Endometrial microvascular endothelial cells (primary cell): ENCODE data around the gene ANKRD53. TPM values are rescaled to one million over a fixed set of nuclear protein-coding genes. Genes with fewer than 3 reads are reported as not detected.

Experiments
- in situ Hi-C: cut with HindIII; loops from 2 replicates; pipeline ENCODE4 v1.10.0; 2017; ENCODE audit warnings: low sequenced_read_pairs, low pct_unique_long_range_greater_than_20kb; ENCODE audit errors: inconsistent ontology term
- total RNA-seq: library from RNA; depleted of rRNA; stranded (reverse); fragments of >200 nt; gene quantifications from one replicate; pipeline ENCODE4 v1.2.3, GENCODE V29; 2015; ENCODE audit errors: inconsistent ontology term

The ANKRD53 gene
- total RNA-seq, 1 donor from 2014 or later: not detected

DNA sequence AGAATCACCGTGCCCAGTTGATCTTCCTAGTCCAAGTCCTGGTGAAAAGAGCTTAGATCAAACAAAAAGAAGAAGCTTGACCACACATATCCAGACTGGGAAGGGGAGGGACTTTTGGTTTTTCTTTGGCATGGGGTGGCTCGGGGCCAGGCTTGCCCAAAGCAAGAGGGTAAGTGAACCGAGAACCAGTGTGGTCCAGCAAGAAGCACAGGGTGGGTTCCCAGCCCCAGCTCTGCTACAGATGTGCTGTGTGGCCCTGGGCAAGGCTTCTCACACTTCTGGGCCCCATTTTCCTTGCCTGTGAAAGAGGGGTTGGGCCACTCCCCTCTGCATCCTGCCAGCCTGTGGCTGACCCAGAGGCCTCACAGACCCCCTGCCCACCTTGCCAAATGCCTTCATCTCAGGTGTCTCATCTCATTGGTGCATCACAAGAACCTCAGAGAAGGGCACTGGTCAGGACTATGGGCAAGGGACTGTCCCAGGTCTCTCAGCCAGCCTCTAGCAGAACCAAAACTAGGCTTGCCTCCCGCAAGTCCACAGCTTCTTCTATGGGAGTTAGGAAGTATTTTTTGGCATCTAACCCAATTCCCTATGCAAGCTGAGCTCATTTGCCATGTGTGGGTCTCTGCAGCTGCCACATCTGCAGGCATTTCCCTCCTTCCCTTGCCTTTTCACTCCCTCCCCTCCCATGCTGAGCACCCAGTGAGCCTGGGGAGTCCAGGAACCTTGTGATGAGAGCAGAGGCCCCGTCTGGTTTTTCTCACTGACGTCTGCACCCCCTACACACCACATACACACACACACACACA is 35.8 kb upstream of the ANKRD53 start:
- in situ Hi-C loops: no loop called here

DNA sequence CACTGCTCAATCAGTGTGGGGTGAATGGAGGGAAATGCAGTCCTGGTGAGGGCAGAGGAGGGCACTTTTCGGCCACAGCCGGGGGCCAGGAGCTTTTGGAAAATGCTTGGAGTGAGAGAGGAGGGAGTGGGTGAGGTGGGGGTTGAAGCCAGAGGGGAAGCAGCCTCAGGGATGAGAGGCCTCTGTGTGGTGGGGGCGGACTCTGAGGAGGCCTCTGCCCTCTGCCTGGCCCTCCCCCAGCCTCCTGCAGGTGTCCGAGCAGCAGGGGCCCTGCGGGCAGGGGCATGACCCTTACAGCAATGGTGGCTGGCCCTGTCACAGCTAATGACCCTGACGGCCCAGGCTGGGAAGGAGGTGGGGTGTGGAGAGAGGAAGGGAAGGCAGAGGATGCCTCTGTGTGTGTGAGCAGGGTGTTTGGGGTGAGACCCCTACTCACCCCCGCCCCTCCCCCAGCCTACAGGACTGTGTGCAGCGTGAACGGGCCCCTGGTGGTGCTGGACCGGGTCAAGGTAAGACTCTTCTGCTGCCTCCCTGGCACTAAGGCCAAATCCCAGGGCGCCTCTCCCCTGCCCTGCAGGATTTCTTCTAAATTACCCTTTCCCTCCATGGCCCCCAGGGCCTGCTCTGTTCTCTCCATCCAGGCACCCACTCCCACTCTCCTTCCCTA is 35.1 kb upstream of the ANKRD53 start:
- in situ Hi-C loops: no loop called here

DNA sequence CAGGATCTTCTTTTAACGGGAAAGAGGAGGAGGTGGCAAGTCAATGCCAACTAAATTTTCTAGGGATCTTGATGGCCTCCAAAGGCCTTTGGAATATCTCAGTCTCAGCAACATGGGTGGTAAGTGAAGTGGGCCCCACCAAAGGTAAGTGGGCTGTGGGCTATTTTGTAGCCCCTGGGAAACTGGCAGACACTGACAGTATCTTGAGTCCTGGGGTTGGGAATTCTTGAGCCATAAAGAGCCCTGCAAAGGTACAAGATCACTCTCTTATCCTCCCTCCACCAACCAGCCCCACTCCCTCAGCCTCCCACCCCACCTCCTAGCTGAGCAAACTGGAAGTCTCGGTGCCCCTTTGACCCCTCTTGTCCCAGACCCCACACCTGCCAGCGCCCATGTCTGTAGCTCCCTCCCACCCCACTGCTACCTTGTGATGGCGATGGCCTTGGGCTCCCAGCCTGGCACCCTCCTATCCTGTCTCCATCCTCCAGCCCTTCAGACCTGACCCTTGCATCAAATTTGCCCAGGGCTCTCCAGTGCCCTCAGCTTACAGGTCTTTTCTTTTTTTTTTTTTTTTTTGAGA is 34.2 kb upstream of the ANKRD53 start:
- in situ Hi-C loops: no loop called here

DNA sequence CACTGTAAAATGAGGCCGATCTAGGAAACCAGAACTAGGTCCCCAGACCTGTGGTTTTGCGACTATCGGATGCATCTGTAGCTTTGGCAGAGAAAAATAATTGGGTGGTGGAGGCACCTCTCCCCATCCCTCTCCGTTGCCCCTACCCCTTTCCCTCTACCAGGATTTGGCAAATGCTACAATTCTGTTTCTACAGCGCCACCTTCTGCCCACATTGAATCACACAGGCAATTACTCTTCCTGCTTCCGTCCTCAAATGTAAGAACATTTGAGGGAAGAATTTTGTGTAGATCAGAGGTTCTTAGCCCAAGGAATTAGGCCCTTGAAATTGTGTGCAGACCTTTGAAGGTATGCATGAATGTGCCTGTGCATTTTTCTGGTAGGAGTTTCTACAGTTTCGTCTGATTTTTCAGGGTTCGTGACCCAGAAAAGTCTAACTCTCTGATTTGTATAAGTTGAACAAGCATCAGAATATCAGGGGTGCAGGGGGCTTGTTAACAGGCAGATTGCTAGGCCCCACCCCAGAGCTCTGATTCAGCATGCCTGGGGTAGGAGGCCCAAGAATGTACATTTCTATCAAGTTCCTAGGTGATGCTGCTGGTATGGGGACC is 31.5 kb upstream of the ANKRD53 start:
- in situ Hi-C loops: no loop called here

DNA sequence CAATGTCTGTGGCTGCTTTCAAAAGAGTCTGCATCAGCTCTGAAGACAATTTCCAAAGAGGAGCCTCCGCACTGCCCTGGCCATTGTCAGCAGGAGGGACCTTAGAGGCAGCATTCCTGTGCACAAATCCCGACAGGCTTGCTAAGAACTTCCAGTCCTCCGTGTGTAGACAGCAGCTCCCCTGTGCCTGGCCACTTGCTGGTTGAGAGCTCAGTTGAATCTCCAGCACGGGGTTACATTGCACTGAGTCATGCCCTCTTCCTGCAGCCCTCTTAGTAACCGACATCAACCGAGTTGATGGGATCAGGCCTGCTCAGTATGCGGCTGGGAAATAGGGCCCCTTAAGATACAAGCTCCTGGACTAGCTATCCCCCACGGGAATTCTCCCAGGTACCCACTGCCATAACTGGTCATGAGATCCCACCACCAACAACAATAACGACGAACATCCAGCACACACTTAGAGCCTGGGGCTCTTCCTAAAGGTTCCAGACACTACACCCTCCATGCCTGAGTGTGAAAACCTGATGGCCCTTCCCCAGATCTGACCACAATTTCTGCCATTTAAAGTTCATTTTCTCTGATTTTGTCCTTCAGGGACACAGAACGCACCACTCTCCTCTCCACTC is 30.8 kb upstream of the ANKRD53 start:
- in situ Hi-C loops: no loop called here

DNA sequence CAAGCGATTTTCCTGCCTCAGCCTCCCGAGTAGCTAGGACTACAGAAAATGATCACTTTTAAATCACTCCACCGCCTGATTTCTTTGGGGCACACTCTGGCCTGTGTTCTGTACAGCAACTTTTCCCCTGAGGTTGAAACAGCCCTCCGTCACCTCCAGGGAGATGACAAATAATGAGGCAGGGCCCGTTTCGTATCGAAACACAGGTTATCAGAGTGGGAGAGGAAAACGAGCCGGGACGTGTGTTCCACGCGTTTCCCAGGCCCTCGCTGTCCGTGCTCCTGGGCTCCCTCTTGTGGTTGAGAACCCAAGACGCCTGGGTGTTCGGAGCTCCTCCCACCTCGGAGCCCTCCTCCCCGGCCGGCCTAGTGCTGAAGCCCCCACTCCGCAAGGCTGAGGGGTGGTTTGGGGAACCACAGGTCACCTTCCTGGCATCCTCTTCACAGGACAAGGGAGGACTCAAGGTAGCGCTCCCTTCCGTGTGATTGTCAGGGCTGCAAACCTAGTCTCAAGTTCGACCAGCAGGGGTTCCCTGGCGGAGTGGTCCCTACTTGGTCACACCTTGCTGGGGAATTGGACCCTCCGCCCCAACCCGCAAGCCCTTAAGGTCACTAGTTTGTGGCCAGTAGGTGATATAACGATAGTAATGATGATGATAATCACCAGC is 30.0 kb upstream of the ANKRD53 start:
- in situ Hi-C loops: no loop called here

DNA sequence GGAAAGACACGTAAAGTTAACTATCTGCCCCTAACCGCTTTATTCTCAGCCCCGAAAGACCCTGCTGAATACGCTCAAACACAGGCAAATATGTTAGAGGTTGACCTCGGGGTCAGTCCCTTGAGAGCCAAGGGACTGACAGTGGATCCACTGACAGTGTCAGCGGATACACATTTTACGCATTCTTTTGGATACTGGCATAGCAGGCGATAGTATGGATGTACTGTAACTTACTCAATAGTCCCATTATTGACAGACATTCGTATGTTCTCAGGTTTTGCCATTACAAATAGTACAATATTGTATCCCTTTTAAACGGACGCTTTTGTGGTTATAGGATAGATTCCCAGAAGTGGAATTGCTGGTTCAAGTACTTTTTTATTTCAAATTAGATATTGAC is 29.3 kb upstream of the ANKRD53 start:
- in situ Hi-C loops: no loop called here

DNA sequence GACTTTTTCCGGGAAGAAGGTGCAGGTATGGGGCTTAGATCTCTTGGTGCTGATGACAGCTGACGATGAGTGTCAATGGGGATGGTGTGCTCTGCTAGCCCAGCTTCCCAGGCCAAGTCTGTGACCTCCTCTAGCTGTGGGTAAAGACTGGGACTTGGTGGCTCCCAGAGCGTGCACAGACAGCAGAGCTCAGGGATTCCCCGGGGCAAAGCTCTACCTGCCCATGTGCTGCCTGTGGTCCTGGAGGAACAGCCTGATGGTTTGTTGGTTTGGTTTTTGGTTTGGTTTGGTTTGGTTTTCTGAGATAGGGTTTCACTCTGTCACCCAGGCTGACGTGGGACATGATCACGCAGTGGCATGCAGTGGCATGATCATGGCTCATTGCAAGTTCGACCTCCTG is 23.5 kb upstream of the ANKRD53 start:
- in situ Hi-C loops: no loop called here

DNA sequence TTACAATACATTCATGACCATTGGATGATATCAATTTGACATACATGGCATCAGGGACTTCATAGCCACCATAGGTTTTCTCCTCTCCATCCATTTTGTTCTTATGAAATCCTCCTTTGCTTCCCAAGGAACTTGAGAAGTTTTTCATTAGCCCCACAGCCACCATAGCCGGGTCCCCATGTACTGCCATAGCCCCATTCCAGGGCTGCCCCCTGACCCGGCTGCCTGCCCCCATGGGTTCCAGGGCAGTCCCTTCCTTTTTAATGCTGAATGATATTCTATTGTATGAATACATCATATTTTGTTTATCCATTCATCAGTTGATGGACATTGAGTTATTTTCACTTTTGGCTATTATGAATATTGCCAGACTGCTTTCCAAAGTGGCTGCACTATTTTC is 22.3 kb upstream of the ANKRD53 start:
- in situ Hi-C loops: no loop called here

DNA sequence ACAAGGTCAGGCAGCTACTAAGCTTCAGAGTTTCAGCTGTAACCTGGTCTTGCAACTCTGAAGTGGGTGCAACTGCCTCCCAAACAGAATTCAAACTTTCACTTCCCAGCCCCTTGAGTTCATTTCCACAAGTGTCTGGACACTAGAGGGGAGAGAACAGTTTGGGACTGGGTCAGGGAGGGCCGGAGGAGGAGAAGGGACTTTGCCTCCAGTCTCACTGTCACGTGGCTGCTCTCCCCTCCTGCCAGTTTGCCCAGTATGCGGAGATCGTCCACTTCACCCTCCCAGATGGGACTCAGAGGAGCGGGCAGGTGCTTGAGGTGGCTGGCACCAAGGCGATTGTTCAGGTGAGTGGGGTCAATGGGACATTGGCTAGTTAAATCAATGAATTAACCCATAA is 20.6 kb upstream of the ANKRD53 start:
- in situ Hi-C loops: no loop called here

DNA sequence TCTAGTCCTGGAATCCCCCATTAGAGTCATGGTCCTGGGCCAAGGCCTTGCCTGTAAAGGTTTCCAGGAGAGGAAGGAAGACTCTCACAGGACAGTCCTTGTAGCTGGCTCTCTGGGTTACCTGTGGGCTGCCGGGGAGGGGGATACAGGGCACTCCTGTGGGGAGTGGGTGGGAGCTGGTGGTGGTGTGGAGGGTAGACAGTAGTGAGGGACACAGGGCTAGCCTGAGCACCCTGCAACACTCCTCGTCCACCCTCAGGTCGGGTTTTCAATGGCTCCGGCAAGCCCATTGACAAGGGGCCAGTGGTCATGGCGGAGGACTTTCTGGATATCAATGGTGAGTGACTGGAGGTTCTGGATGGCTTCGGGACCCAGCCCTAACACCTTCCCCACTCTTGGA is 19.7 kb upstream of the ANKRD53 start:
- in situ Hi-C loops: no loop called here

DNA sequence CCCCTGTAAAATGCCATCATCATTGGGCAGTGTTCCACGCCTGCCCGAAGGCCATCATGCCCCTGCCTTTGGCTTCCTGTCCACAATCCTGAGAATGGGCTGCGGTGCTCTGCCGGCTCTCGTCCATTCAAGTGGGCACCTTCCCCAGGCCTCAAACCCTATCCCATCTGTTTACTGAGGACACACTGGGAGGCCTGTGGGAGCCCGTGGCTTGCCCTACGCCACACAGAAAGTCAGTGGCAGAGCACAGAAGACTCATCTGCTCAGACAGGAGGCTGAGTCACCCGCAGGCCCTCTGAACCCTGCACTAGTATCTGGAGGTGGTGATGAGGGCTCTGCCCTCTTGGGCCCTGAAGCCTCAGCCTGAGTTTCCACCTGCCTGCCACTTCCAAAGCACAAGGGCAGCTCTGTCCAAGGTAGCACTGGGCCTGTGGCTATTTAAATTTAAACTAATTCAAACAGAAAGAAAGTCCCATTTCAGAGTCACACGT is 19.1 kb upstream of the ANKRD53 start:
- in situ Hi-C loops: no loop called here

DNA sequence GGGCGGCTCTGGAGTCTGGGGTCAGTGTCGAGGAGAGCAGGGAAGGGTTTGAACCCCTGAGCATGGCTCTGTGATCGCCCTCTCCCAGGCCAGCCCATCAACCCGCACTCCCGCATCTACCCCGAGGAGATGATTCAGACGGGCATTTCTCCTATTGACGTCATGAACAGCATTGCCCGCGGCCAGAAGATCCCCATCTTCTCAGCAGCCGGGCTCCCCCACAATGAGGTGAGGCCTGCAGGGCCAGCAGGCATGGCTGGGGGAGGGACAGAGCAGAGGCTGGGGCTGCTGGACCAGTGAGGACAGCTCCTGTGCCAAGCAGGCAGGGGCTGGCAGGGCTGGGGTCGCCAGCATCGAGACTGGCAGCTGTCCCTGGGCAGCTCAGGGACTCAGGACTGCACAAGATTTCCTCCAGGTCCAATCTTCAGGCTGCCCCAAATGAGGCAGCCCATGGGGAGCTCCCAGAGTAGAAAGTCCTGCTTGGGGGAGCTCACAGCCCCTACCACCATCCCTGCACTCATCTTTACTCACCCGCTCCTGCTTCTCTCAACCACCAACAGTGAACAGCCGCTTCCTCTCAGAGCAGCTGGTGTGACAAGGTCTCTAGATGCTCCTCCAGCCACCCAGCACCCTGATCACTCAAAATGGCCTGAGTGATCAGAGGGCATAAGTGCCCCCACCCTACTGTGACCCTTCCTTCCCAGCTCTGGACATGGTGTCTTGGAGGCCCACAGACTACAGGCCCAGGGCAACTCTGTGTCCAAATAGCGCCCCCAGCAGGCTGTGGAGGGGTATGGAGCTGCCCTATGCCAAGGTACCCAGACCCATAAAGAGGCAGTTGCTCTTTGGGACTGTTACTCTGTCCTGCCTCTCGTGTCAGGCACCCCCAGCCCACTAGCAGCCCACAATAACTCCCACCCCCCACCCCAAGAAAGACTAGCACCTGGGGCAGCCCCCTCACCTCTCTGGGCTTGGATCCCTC is 18.3 kb upstream of the ANKRD53 start:
- in situ Hi-C loops: no loop called here

DNA sequence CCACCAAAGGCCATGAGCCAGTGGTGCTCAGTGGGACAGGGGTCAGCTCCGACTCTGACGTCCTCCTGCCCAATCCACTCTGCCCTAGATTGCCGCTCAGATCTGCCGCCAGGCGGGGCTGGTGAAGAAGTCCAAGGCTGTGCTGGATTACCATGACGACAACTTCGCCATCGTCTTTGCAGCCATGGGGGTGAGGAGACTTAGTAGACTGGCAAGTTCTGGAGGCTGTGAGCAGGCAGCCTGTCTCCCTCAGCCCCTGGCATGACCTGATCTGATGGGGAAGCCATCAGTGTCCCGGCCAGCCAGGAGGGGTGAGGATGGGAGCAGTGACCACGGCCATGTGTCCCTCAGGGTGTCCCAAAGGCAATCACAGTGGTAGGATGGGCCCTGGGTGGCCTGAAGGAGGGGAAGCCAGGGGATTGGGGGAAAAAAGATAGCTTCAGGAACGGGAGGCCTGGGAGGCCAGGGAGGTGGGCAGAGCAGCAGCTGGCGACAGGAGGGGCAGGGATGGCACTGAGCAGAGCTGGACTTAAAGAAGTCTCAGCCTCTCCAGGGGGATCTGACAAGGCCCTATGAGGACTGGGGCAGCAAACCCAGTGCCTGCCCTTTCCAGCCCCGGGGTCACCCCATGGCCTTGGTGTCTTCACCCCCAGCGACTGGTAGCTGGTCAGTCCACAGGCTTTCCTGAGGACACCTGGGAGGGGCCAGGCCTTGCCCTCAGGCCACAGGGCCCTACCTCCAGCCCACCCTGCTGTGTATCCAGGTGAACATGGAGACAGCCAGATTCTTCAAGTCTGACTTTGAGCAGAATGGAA is 17.4 kb upstream of the ANKRD53 start:
- in situ Hi-C loops: no loop called here

DNA sequence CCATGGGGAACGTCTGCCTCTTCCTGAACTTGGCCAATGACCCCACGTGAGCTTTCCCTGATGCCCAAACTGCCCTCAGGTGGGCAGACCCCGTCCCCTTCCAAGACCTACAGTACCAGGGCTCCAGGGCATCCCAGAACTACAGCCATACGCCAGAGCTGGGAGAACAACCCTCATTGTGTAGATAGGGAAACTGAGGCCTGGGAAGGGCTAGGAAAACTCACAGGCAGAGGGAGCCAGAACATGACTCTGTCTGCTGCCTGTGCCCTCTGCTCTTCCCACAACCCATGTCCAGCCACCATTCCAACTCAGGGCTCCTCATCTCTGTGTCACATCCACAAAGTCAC is 16.8 kb upstream of the ANKRD53 start:
- in situ Hi-C loops: no loop called here

DNA sequence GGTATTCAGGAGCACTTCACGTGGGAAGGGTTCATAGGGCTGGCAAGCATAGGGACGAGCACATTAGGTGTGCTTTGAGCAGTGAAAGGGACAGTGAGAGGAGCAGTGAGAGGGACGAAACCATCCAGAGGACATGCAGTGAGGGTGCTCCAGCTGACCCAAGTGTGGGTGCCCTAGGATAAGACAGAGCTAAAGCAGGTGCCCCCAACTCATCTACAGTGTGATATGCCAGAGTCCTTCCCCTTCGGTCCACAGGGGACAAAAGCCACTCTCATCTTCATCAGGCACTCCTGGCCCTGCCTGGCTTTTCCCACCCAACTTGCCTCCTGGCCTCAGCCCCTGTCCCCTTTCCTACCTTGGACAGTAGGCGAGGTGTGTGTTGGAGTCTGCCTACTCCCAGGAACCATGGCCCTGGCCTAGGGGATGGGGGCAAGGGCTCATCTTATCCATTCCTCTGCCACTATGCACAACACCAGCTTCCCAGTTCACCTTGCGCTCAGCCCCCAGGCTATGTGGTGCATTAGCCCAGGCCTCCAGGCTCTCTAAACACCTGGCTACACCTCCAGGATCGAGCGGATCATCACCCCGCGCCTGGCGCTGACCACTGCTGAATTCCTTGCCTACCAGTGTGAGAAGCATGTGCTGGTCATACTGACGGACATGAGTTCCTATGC is 16.1 kb upstream of the ANKRD53 start:
- in situ Hi-C loops: no loop called here
